Brain microvascular endothelial cell (primary cell): ENCODE measurements around the gene FAM50A.

Experiments
- DNase-seq: peaks from one replicate; pipeline ENCODE4 v3.0.0-alpha.2; 2020
- H3K27ac ChIP-seq: fragments of 250-450 bp; sonication (Bioruptor Pico); 2 replicates; pipeline ENCODE4 v1.5.1; 2020; ENCODE audit warnings: mild to moderate bottlenecking, moderate library complexity
- H3K27me3 ChIP-seq: fragments of 250-450 bp; sonication (Bioruptor Pico); replicated peaks from 2 replicates; pipeline ENCODE4 v1.5.1; 2020; ENCODE audit warnings: mild to moderate bottlenecking
- H3K36me3 ChIP-seq: fragments of 250-450 bp; sonication (Bioruptor Pico); replicated peaks from 2 replicates; pipeline ENCODE4 v1.5.1; 2020; ENCODE audit warnings: mild to moderate bottlenecking
- H3K4me3 ChIP-seq: 2 replicates; pipeline ENCODE4 v1.5.1; 2011; ENCODE audit warnings: low read depth, mild to moderate bottlenecking, control low read depth, low read length, moderate library complexity
- CTCF ChIP-seq: IDR thresholded peaks from 2 replicates; pipeline ENCODE4 v1.5.1; 2011; ENCODE audit warnings: low read depth, mild to moderate bottlenecking, moderate library complexity, low read length, control low read depth, inconsistent platforms; ENCODE audit errors: missing control alignments
- in situ Hi-C: cut with HindIII; loops from 2 replicates; pipeline ENCODE4 v1.10.0; 2017; ENCODE audit warnings: low sequenced_read_pairs, low pct_ligation_motif_present

FAM50A gene

GRCh38 chrX:154430479-154430878 lies 13.5 kb upstream of the FAM50A start:
- Histone ChIP-seq H3K27ac (no peak overlapping the region), H3K4me3 (no peak overlapping the region), H3K27me3 (no peaks in the 10 kb centered on the region), H3K36me3 (peaks cover 11% of the 10 kb centered on the region)
- no peak for DNase-seq
- in situ Hi-C loops = no loop called here
- TF ChIP-seq CTCF = no peak

- Histone ChIP-seq H3K27me3 (no peaks in the 10 kb centered on the region), H3K4me3 (no peak overlapping the region), H3K27ac (no peak overlapping the region), H3K36me3 (peaks cover 15% of the 10 kb centered on the region)
- no peak for DNase-seq
- TF ChIP-seq CTCF = no peak
- in situ Hi-C loops = no loop called here
Measured at GRCh38 chrX:154430916-154431315, 13.0 kb upstream of the FAM50A start.

GRCh38 chrX:154431341-154431740 lies 12.6 kb upstream of the FAM50A start:
- Histone ChIP-seq H3K27me3 (no peaks in the 10 kb centered on the region), H3K36me3 (peaks cover 15% of the 10 kb centered on the region), H3K4me3 (no peak overlapping the region), H3K27ac (no peak overlapping the region)
- in situ Hi-C loops = no loop called here
- no peak for DNase-seq
- TF ChIP-seq CTCF = no peak

GRCh38 chrX:154432210-154432609 lies 11.7 kb upstream of the FAM50A start:
- in situ Hi-C loops = no loop called here
- H3K36me3 ChIP-seq = peaks cover 15% of the 10 kb centered on the region
- TF ChIP-seq CTCF = no peak
- no peak overlapping the region for H3K27ac ChIP-seq
- H3K4me3 ChIP-seq = no peak overlapping the region
- H3K27me3 ChIP-seq = no peaks in the 10 kb centered on the region
- DNase-seq = no peak

- Histone ChIP-seq H3K27ac (no peak overlapping the region), H3K36me3 (peaks cover 15% of the 10 kb centered on the region), H3K4me3 (no peak overlapping the region), H3K27me3 (no peaks in the 10 kb centered on the region)
- TF ChIP-seq CTCF = no peak
- no peak for DNase-seq
- in situ Hi-C loops = no loop called here
Measured at GRCh38 chrX:154433605-154434004, 10.3 kb upstream of the FAM50A start.

GRCh38 chrX:154434394-154435168 lies 9.4 kb upstream of the FAM50A start:
- Histone ChIP-seq H3K4me3 (no peak overlapping the region), H3K27me3 (no peaks in the 10 kb centered on the region), H3K36me3 (peaks cover 15% of the 10 kb centered on the region), H3K27ac (no peak overlapping the region)
- no peak for DNase-seq
- in situ Hi-C loops = no loop called here
- no peak for TF ChIP-seq CTCF
